NCI-H526 (cell line): Measurements from ENCODE around the gene ANKRD18B.
"Not testable (repeated sequence)": the region's sequence is repeated elsewhere in the genome, so short reads cannot be mapped to it uniquely, and the experiment has no call there.

Experiments used
- DNase-seq, 2 experiments: peaks; one replicate each; lab custom pipeline; 2025; lab: John Stamatoyannopoulos, UW

ANKRD18B gene

DNA sequence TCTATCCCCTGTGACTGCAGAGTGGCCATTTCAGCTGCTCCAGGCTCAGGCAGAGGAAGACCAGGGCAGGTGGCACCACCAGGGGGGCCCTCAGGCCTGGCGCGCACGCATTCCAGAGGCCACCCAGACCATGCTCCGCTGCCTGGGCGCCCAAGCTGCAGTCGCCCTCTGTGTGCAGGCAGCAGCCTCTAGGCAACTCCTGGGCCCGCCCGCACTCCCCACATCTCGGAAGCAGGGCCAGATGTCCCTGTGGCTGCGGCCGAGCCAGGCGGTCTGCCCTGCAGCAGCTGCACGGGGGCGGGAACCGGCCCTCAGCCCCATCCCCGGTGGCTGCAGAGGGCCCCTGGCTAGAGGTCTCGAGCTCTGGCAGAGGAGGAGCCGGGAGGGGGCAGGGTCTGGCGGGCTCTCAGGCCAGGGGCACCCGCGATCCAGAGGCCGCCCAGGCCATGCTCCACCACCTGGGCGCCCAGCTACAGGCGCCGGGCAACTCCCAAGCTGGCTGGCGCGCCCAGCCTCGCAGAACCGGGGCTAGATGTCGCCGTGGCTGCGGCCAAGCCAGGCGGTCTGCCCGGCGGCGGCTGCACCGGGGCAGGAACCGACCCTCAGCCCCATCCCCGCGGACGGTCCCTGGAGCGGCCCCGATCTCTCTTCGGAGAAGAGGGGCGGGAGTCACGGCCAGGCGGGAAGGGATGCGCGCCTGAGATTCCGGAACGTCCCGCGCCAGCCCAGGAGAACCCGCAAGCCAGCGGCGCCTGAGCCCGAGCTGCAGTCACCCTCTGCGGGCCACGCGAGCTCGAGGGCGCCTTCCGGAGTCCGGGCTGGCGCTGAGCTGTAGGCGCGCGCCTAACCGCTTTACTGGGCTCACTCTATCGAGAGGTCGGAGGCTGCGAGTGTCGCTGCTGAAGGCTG lies at the start of gene ANKRD18B:
Gene ANKRD18B (plus strand): TSS at position 855 of the 909 bp plus-strand sequence. CDS start 239 bp downstream, outside the sequence.
- peak; percentile 69 to 91 for DNase-seq

DNA sequence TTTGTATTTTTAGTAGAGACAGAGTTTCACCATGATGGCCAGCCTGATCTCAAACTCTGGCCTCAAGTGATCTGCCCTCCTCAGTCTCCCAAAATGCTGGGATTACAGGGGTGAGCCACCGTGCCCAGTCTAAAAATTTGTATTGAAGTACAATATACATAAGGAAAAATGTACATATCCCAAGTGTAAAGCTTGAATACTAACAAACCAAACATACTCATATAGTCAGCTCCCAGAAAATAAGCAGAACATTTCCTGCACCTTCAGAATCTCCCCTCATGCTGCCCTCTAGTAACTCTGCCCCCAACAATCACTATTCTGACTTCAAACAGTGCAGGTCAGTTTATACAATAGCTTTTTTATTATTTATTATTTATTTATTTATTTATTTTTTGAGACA lies 48.7 kb upstream of the ANKRD18B start:
- no peak for DNase-seq

DNA sequence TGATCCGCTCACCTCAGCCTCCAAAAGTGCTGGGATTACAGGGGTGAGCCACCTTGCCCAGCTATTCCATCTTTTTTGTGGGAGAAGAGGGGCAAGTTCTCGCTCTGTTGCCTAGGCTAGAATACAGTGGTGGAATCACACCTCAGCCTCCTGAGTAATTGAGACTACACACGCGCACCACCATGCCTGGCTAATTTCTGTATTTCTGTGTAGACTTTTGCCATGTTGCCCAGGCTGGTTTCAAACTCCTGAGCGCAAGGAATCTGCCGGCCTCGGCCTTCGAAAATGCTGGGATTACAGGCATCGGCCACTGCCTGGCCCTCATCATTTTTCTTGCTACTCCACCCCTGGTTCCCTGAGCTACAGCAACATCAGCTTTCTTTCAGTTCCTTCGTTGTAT lies 47.5 kb upstream of the ANKRD18B start:
- DNase-seq, result no peak

DNA sequence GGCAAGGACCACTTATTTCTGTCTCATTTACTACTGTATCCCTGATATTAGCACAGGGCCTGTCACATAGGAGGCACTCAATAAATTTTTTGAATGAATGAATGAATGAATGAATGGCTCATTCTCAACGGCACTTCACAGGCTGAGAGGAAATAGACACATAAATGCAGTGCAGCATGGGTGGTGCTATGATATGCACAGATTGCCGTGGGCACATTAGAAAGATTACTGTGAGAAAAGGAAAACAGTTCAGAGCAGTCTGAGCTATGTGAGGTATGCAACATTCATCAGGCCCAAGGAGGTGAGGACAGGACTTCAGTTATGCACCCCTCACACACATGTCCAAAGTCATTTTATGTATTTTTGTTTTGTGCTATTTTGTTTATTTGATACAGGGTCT lies 43.9 kb upstream of the ANKRD18B start:
- no peak for DNase-seq

DNA sequence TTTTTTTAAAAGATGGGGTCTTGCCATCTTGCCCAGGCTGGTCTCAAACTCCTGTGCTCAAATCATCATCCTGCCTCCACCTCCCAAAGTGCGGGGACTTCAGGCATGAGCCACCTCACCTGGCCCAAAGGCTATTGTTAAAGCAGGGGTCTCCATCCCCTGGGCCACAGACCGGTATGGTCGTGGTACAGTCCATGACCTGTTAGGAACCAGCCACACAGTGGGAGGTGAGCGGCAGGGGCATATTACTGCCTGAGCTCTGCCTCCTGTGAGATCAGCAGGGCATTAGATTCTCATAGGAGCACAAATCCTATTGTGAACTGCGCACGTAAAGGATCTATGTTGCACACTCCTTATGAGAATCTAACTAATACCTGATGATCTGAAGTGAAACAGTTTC lies 43.1 kb upstream of the ANKRD18B start:
- no peak for DNase-seq

DNA sequence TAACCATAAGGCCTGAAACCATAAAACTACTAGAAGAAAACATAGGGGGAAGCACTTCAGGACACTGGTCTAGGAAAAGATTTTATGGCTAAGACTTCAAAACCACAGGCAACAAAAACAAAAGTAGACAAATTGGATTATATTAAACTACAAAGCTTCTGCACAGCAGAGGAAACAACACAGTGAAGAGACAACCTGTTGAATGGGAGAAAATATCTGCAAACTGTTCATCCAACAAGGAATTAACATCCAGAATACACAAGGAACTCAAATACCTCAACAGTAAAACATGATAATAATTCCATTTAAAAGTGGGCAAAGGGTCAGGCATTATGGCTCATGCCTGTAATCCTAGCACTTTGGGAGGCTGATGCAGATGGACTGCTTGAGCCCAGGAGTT lies 38.7 kb upstream of the ANKRD18B start:
- not testable (repeated sequence) for DNase-seq

DNA sequence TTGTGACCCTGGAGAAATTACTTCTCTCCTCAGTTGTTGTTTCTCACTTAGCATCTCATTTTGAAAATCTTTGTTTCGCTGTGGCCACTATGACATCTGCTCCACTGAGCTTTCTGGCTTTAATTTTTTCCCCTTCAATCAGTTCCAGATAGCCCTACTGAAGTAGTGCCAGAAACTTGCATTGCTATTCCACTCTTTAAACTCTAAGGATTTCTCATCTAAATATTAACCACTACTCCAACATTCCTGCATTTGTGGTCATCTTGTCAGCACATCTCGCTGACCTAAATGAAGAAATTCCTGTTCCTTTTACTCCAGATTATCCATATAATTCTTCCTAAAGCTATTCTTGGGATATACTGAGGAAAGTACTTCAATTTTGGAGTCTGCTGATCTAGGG lies 35.0 kb upstream of the ANKRD18B start:
- DNase-seq, result no peak

DNA sequence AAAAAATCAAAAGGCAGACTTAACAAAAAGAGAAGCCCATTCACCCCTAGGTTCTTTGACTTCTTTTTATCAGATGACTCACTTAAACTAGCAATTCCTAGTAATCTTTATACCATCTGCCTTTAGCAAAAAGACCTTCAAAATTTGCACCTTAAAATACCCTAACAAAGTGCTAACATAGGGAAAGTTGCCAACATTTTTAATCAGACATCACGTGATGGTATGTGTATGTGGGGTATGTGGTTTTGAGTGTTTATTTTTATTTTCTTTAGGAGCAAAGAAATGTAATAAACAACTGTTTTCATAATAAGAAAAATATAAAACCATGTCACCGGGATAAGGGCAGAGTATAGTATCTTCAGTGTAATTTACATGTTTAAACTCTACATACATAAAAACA lies 30.2 kb upstream of the ANKRD18B start:
- DNase-seq, result not testable (repeated sequence)

DNA sequence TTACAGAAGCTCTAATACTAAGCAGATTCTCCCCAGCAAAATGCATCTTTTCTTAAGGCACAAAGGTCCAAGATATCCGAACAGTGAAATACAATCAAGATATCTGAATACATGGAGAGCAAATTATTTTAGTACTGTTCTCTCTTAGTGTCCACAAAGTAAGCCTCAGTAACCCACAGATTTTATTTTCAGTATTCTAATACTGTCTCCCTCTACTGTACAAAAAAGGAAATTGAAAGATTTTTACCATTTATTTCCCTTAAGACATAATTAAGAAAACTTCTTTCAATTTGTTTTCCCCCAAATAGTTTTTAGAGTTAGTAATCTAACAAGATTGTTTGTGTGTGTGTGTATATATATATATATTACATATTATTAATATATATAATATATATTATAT lies 25.7 kb upstream of the ANKRD18B start:
- peak in 1 of 2 experiments; percentile 18 for DNase-seq

DNA sequence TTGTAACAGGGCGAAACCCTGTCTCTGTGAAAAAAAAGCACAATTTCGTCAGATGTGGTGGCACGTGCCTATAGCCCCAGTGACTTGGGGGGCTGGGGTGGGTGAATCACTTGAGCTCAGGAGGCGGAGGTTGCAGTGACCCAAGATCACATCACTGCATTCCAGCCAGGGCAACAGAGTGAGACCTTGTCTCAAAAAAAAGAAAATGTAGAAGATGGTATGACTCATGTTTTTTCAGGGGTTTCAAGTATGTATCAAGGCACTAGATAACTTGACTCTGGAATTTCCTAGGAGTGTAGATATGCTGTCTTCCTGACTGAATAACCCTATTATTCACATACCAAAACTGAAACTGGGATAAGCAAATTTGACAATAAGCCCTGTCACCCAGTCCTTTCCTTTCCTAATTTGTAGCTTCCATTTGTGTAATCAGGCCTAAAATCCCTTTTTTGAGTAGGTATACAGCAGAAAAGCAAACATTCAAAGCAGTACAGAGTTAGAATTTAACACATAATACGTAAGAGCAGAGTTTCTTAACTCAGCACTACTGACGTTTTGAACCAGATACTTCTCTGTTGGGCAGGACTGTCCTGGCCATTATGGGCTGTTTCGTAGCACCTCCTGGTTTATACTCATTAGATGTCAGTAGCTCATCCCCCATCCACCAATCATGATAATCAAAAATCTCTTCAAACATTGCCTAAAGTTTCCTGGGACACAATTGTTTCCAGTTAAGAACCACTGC lies 17.3 kb upstream of the ANKRD18B start:
- DNase-seq, result no peak

DNA sequence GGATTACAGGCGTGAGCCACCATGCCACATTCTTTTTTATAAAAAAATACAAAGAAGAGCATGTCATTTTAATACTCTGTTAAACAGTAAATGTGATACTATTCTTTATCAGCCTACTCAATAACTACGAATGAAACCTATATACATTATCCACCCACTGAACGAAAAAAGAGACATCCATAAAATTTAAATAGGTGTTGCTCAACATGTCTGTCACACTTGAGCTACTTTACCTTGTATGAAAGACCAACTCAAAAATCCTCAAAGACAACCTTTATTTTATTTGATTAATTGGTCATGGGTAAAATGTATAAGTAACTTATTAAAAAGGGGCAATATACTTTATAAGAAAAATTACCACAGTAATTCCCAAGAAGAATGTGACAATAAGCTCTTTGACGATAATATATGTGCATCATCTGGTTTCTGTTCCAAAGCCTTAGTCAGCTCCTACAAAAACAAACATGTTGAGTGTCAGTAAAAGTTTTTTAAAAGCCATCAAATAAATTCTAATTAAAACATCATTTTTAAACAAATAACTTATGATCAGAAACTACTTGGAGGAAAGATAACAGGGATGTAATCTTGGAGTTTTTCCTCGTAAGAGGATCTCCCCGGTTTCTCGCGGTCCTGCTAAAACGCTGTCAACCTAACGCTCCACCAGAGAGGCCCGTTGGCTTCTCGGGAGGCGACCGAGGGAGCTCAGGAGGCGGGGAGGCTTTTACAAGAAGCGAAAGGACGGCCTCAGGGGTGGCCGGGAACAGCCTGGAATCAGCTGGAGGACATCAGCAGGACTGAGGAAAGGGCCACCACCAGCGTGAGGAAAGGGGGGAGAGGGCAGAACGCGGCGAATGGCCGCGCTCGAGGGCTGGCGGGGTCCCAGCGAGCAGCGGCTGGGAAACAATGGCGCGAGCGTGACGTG lies 13.5 kb upstream of the ANKRD18B start:
- peak; percentile 27 to 82 for DNase-seq

DNA sequence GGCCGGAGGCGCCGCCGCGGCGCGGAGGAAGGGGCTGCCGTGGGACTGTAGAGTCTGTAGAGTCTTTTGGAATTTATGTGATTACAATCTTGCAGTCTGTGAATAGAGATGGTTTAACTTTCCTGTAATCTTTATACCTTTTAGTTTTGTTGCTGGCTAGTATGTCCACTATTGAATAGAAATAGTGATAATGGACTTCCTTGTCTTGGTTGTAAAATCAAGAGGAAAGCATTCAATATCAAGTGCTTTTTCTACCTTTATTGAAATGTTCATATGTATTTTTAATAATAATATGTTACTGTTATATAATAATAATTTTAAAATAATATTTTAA lies 12.9 kb upstream of the ANKRD18B start:
- DNase-seq, result not testable (repeated sequence)

DNA sequence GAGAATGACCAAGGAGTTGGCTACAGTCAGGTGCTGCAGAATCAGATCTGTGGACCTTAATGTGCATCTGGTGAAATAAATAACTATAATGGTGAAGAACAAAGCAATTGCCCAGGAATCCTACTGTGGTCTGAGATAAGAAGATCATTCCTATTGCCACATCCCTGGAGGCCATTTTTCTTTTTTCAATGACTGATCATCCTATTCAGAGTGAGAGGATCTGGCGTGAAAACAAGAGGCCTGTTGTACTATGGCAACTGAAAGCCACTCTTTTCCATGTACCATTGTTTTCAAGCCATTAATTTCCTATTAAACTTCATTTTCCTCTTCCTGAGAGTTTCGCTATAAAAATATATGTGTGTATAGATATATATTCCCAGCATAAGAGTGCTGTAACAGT lies 11.5 kb upstream of the ANKRD18B start:
- not testable (repeated sequence) for DNase-seq

DNA sequence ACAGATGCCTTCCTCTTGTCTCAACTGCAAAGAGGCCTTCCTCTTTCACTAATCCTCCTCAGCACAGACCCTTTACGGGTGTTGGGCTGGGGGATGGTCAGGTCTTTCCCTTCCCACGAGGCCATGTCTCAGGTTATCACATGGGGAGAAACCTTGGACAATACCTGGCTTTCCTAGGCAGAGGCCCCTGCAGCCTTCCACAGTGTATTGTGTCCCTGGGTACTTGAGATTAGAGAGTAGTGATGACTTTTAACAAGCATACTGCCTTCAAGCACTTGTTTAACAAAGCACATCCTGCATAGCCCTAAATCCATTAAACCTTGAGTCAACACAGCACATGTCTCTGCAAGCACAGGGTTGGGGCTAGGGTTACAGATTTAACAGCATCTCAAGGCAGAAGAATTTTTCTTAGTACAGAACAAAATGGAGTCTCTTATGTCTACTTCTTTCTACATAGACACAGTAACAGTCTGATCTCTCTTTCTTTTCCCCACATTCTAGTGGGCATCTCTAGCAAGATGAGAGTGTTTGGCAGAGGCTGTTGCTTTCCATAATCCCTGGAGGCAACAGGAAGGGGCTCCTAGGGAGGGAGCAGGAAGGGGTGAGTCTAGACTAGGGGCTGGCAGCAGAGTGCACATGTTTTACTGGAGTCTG lies 8.6 kb upstream of the ANKRD18B start:
- not testable (repeated sequence) for DNase-seq

DNA sequence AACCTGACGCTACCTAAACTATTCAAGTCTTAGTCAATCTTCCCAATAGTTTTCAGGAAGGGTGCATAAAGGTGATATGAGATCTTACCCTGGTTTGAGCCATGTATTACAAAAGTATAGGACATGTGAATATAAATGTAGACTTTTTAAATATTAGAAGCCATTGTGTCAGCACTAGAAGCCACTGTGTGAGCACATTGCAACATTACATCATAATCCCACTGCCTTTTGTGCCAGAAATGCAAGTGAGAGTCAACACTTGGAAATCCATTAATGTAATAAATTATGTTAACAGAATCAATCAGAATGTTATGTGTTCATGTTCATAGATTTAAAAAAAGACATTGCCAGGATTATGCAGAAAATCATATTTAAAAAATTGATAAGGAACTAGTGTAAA lies 7.7 kb upstream of the ANKRD18B start:
- not testable (repeated sequence) for DNase-seq

DNA sequence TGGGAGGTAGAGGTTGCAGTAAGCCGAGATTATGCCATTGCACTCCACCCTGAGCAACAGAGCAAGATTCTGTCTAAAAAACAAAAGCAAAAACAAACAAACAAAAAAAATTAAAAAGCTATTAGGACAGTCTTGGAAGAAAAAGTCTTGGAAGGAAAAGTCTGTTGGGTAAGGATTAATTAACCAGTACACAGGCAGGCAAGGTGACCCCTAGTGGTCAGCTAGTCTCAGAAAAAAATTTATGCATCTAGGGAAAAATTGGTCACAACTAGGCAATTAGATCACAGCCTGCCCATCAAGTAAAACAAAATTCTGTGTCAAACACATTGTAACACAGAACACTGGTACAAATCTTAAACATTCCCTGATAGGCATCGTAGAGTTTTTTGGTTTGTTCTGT lies 6.7 kb upstream of the ANKRD18B start:
- DNase-seq, result peak in 1 of 2 experiments; percentile 25

DNA sequence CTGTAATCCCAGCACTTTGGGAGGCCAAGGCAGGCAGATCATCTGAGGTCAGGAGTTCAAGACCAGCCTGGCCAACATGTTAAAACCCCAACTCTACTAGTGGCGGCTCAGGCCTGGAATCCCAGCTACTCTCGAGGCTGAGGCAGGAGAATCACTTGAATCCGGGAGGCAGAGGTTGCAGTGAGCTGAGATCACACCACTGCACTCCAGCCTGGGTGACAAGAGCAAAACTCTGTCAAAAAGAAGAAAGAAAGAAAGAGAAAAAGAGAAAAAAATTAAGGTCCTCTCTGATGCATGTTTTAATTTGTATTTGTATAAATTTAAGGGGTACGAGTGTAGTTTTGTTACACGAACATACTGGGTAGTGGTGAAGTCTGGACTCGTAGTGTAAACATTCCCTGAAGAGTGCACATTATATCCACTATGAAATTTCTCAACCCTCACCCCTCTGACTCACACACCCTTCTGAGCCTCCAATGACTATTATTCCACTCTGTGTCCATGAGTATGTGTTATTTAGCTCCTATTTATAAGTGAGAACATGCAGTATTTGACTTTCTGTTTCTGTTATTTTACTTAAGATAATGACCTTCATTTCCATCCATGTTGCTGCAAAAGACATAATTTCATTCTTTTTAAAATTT lies 6.0 kb upstream of the ANKRD18B start:
- not testable (repeated sequence) for DNase-seq

DNA sequence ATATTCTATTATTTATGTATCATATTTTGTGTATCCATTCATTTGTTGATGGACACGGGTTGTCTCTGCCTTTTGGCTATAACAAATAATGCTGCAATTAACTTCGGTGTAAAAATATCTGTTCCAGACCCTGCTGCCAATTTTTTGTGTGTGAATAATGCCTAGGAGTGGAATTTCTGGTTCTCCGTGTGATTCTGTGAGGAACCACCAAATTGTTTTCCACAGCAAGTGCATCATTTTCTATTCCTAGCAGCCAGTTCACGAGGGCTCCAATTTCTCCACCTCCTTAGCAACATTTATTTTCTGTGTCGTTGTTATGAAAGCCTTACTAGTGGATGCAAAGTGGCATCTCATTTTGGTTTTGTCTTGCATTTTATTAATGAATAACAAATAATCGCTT lies 2.2 kb upstream of the ANKRD18B start:
- DNase-seq, result not testable (repeated sequence)

DNA sequence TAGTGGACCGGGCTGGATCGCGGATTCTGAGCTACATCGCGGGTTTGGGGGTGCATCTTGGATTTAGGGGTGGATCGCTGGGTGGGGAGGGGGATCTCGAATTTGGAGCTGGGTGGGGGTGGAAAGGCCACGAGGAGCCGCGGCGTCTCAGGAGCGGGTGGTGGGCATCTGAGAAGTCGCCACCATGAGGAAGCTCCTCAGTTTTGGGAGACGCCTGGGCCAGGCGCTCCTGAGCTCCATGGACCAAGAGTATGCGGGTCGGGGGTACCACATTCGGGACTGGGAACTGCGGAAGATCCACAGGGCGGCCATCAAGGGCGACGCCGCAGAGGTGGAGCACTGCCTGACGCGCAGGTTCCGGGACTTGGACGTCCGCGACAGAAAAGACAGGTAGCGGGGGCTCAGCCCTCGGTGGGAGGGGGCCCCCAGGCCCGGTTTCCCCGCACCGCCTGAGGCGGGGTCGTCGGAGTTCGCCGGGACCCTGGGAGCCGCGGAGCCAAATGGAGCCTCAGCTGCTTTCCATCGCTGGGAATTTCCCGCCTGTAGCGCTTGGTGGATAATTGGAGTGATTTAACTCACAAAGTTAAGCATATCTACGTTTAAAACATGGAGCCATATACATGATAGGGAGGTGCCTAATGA lies 376 bp downstream of the ANKRD18B start:
- DNase-seq, result peak; percentile 53 to 71

DNA sequence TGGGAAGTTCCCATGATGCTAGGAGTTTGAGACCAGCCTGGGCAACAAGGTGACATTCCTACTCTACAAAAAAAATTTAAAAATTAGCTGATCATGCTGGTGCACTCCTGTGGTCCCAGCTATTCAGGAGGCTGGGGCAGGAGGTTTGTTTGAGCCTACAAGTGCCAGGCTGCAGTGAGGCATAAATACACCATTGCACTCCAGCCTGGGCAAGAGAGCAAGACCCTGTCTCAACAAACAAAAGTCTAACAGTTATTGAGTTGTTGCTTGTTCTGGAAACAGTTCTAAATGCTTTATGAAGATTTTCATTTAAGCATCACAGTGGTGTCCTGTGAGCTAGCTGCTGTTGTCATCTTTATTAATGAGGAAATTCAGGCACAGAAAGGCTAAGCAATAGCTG lies 4.0 kb downstream of the ANKRD18B start:
- not testable (repeated sequence) for DNase-seq
